HL-60 (cell line): ENCODE data around the gene TMEM40.

Source experiments
- CTCF ChIP-seq: IDR thresholded peaks from one replicate; pipeline ENCODE4 v1.5.1; 2011; ENCODE audit warnings: low read length, control low read depth, inconsistent platforms; ENCODE audit not compliant: insufficient read depth
- GABPA ChIP-seq: IDR thresholded peaks from 2 replicates; pipeline ENCODE4 v1.6.1; 2012; ENCODE audit warnings: low read depth
- POLR2AphosphoS5 ChIP-seq: IDR thresholded peaks from 2 replicates; pipeline ENCODE4 v1.6.1; 2012; ENCODE audit warnings: low read depth
- REST ChIP-seq: IDR thresholded peaks from 2 replicates; pipeline ENCODE4 v1.6.1; 2012; ENCODE audit warnings: low read depth; ENCODE audit not compliant: insufficient replicate concordance

GRCh38 chr3:12752102-12752501, 7.0 kb downstream of the TMEM40 start:
- TF ChIP-seq CTCF (no peak), GABPA (no peak), REST (no peak), POLR2AphosphoS5 (no peak)
